ENCODE measurements around the gene IFI27L2. TPM values are rescaled to one million over a fixed set of nuclear protein-coding genes. Genes with fewer than 3 reads are reported as not detected.

IFI27L2 gene
- total and polyA plus RNA-seq, 2 of the 8 experiments (the other 6 are each of a cell fraction or from before 2014, with no cell fraction given) = 14.0 to 69.6 TPM

DNA sequence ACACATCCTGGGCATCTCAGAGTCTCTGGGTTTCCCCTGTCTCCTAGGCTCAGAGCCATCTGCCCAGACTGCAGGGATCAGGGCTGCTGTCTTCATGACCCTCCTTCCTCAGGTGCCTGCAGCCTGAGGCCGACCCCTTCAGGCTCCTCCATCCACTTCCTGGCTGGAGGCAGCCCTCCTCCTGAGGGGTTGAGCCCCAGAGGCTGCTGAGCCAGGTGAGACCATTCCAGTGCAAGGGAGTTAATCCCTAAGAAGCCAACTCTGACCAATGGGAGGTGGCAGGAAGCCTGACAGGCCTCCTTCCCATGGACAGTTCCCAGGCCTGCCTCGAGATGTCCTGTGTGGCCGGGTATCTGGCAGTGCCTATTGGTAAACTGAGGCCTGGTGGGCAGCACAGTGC, 36.3 kb upstream of the IFI27L2 start (continued):
- TF ChIP-seq CBX8 (IDR thresholded peaks at IDR 0.05; ENCODE audit: borderline replicate concordance, low read depth, low read length) (no peak), POLR2AphosphoS5 (IDR thresholded peaks at IDR 0.05; ENCODE audit: low read depth, low read length) (no peak), TCF12 (IDR thresholded peaks at IDR 0.05; ENCODE audit: low read depth, low read length) (no peak), TAF1 (IDR thresholded peaks at IDR 0.05; ENCODE audit: low read depth, low read length) (no peak), JUND (IDR thresholded peaks at IDR 0.05; ENCODE audit: low read length) (no peak)
